HG02798 (cell line): ENCODE results near the gene NF1.
"Not testable (repeated sequence)": the region's sequence is repeated elsewhere in the genome, so short reads cannot be mapped to it uniquely, and the experiment has no call there.

Experiments
- ATAC-seq: cut with Tn5 transposase; IDR thresholded peaks from one replicate; pipeline ENCODE4 v1.9.1; 2021; ENCODE audit warnings: mild to moderate bottlenecking; ENCODE audit not compliant: unreplicated experiment, poor library complexity

Gene NF1, protein sequence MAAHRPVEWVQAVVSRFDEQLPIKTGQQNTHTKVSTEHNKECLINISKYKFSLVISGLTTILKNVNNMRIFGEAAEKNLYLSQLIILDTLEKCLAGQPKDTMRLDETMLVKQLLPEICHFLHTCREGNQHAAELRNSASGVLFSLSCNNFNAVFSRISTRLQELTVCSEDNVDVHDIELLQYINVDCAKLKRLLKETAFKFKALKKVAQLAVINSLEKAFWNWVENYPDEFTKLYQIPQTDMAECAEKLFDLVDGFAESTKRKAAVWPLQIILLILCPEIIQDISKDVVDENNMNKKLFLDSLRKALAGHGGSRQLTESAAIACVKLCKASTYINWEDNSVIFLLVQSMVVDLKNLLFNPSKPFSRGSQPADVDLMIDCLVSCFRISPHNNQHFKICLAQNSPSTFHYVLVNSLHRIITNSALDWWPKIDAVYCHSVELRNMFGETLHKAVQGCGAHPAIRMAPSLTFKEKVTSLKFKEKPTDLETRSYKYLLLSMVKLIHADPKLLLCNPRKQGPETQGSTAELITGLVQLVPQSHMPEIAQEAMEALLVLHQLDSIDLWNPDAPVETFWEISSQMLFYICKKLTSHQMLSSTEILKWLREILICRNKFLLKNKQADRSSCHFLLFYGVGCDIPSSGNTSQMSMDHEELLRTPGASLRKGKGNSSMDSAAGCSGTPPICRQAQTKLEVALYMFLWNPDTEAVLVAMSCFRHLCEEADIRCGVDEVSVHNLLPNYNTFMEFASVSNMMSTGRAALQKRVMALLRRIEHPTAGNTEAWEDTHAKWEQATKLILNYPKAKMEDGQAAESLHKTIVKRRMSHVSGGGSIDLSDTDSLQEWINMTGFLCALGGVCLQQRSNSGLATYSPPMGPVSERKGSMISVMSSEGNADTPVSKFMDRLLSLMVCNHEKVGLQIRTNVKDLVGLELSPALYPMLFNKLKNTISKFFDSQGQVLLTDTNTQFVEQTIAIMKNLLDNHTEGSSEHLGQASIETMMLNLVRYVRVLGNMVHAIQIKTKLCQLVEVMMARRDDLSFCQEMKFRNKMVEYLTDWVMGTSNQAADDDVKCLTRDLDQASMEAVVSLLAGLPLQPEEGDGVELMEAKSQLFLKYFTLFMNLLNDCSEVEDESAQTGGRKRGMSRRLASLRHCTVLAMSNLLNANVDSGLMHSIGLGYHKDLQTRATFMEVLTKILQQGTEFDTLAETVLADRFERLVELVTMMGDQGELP (N-terminal part only)

DNA sequence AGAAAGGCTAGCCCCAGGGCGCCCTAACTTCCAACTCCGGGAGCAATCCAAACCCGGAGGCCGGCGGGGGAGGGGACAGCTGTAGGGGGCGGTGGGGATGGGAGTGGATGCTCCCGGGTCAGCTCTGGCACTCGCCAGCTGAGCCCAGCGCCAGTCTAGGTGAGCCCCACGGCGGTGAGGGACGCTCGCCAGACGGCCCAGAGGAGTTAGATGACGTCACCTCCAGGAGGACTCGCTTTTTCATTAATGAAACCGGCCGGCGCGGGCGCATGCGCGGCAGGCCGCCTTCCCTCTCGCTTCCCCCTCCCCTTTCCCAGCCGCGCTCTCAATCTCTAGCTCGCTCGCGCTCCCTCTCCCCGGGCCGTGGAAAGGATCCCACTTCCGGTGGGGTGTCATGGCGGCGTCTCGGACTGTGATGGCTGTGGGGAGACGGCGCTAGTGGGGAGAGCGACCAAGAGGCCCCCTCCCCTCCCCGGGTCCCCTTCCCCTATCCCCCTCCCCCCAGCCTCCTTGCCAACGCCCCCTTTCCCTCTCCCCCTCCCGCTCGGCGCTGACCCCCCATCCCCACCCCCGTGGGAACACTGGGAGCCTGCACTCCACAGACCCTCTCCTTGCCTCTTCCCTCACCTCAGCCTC lies at the start of gene NF1:
Gene NF1, plus strand, starts transcription at position 378 of the 636 bp plus-strand sequence. CDS start 333 bp downstream, outside the sequence.
- peak; percentile 93 for ATAC-seq

DNA sequence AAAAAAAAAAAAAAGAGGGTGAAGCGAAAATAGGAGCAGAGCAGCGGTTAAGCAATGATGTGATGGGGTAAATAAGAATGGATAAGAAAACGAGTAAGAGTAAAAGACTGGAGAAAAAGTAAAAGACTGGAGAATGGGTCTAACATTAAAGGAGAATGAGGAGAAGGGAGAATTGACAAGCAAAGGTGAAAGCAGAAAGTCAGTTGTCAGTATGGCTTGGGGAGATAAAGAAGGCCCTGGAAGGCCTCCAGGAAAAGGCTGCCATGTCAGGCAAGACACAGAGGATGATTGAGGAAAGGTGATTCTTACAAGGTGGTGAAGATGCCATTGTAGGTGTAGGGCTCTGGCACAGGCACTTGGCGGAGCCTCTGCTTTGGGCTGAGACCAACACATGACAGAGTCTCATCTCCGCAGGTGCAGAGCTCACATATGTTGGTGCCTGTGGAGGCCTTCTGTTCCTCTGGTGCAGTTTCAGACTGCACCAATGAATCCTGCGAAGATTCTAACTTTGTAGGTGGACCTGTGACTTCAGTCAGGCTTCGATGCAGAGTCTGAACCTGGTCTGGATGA lies 47.8 kb upstream of the NF1 start:
- ATAC-seq, result not testable (repeated sequence)

DNA sequence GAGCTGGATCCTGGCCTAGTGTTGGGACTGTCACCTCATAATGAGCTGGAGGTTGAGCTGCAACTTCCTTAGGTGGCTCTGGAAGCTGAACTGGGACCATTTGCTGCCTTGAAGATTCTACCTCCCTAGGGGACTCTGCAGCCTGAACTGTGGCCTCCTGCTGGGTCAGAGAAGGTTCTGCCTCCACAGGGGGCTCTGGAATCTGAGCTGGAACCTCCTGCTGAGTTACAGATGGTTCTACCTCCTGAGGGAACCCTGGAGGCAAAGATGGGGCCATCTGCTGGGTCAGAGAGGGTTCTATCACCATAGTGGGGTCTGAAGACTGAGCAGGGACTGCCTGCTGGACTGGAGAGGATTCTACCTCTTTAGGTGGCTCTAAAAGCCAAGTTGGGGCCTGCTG lies 46.6 kb upstream of the NF1 start:
- ATAC-seq, result no peak

DNA sequence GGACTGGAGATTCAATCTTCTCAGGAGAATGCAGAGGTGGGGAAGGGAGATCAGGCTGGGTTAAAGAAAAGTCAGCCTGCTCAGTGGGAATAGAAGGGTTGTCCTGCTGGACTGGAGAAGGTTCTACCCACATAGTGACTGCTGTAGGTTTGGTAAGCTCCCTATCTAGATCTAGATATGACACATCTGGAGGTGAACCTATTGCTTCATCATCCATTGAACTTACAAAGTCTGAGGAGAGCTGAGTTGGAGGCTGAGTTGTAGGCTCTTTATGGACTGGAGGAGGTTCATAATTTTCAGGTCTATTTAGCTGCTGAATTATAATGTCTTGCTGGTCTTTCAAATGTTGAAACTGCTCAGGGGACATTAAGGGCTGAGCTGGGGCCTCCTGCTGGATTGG lies 46.0 kb upstream of the NF1 start:
- no peak for ATAC-seq

DNA sequence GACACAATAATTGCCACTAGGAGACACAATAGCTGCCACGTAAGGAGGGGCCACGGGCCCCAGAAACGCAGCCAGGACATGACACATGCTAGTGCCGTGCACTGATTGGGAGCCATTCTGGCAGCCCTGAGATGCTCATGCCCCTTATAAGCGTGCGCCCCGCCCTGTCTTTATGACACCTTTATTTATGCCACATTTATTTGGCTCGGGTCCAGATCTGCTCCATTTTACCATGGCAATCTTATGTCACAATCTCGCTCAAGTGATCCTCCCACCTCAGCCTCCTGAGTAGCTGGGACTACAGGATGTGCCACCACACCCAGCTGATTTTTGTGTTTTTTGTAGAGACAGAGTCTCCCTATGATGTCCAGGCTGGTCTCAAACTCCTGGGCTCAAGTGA lies 43.8 kb upstream of the NF1 start:
- no peak for ATAC-seq

DNA sequence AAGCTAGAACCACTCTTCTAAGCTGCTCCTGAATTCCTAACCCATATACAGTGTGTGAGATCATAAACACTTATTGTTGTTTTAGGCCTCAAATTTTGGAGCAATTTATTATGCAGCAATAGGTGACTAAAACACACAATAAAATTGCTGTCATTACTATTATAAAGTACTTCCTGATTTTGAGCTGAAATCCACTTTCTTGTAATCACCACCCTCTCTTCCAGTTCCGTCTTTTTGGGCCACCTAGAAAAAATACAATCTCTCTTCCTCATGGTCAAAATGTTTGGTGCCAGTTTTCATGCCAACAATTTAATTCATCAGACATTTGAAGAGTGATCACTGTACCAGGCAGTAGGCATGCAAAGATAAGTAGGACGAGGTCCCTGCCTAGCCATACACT lies 43.3 kb upstream of the NF1 start:
- ATAC-seq, result no peak

DNA sequence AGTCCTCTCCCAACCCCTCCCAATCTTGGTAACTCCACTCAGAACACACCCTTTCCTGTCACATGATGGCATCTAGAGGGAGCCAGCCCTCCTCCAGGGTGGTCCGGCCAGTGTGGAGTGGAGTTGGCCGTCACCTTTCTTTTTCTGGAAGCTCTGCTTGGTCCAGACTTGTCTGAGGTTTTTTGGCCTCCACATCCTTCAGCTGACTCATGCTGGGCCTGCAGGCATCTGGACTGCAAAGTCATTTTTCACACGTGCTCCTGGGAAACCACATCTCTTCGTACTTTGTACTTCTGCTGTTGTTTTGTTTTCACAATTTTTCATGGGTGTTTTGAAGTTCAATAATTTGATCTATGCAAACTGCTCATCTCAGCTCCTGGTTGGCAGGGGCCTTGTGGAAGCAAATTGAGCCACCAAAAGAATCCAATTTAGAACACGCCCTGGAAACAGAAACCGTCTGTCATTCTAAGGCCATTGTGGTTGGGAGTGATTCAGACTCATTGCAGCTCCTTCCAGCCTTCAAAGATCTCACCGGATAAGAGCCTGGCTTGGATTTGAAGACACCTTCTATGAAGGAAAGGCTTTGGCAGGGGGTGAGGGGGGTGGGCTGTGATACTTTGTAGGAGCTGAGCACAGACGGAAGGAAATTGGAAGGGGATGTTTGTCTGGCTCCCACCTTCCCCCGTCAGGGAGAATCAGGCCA lies 42.4 kb upstream of the NF1 start:
- no peak for ATAC-seq

DNA sequence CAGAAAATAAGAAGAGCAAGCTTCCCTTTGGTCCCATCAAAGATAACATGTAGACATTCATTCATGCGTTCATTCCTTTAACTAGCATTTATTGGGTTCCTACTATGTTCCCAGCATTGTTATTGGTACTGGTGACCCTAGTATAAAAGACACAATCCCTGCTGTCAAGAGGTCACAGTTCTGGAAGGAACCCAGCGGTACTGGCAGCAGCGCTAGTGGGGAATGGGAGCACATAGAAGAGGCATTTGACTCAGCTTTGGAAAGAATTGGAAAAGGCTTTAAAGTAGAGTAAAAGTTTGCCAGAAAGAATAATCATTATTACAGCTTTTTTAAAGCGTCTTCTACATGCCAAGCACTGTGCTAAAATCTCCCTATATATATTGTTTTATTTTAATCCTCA lies 41.7 kb upstream of the NF1 start:
- no peak for ATAC-seq

DNA sequence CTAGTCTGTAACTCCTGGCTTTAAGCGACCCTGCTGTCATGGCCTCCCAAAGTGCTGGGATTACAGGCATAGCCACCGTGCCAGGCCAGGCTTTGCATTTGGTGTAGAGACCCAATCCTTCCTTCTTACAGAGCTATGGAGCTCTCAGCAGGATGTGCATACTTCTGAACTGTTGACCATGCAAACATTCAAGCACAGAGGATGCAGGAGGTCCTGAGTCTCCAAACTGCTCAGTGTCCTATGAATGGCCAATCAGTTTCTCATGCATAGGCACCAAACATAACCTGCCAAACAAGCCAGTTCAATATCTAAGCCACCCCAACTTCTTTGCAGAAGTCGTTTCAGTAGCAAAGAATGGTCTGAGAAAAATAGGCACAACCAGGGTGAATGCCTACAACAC lies 40.0 kb upstream of the NF1 start:
- no peak for ATAC-seq

DNA sequence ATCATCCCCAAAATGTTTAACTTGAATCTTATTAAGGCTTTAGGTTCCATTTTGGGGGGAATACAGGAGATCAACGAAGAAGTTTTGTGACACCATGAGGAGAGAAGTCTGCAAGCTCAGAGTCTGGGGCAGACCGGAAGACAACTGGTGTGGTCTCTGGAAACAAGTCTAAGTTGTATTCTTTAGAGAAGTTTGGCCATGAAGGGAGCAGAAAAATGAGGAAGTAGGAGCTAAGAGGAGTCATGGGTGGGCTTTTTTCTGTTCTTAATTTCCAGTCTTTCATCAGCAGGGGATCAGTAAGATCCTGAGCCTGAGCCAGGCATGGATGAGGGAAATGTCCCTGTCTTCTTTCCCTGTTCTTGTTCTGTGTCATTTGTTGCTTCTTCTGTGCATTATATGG lies 35.8 kb upstream of the NF1 start:
- ATAC-seq, result no peak

DNA sequence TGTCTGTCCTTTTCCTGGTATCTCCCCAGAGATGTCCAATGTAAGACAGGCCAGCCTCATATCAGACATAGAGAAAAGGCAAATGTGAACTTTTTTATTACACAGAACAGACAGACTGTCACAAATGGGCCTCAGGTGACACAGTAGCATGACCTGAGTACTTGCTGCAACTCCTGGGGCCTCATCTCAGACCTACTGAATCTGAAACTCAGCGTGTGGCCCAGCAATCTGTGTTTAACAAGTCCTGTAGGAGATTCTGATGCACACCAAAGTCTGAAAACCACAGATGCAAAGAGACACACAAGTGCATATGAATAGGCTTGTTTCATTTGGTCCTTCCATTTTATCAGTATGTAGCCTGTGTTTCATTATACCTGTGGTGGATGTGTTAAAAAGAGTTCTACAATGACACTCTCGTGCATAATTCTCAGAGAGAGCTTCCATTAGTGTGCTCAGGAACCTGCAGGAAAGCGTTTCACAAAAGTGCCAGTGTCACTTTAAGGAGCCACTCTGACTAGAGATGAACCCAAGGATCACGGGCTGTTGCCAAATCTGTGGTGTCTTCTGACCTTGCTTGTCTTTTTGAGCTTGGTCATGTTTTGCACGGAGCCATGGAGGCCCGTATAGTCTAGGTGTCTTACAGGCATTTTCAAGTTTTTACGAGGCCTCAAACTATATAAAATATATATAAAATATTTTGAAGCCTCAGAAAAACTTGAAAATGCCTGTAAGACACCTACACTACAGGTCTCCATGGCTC lies 33.8 kb upstream of the NF1 start:
- ATAC-seq, result peak; percentile 62

DNA sequence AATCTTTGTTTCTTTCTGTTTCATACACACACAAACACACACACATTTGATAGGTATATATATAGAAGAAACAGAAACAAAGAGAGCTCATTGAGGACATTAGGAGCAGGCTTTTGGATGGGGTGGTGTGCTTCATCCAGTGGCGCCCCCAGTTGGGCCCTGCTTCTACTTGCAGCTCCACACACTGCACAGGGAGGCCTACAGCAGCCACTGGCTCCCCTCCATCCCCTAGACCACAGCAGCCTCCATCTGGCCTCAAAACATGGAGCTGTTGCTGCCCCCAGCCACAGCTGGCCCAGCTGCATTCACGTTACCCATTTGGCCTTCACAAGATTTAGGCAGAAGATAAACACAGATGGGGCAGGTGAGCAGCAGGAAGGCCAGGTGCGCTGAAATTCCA lies 33.1 kb upstream of the NF1 start:
- ATAC-seq, result no peak

DNA sequence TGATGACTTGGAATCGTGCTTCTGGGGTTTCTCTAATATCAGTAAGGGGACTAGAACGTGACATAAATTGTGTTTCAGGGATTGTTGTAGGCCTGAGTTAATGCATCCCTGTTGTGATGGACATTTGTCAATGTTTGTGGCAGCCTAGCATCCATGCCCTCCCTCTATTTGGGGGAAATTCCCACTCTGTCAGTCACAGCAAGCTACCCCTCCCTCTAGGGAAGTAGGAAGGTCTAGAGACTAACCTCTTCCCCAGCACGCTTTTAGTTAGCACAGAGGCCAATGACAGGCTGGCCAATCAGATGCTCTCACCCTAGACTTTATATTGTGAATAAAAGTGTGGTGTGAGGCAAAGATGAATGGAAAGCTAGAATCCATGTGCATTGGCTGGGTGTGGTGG lies 32.4 kb upstream of the NF1 start:
- no peak for ATAC-seq

DNA sequence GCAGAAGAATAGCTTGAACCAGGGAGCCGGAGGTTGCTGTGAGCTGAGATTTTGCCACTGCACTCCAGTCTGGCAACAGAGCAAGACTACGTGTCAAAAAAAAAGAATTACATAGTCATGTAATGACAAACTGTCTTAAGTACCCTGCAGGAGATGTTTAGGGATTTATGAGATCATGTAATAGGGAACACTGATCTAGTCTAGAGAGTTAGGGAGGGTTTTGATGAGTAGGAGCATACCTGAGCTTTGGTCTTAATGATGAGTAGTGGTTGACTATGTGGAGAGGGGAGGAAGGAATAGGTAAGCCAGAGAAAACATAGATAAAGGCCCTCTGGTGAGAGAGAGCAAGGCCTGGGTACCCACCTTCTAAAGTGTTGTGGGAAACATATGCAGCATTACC lies 30.1 kb upstream of the NF1 start:
- no peak for ATAC-seq

DNA sequence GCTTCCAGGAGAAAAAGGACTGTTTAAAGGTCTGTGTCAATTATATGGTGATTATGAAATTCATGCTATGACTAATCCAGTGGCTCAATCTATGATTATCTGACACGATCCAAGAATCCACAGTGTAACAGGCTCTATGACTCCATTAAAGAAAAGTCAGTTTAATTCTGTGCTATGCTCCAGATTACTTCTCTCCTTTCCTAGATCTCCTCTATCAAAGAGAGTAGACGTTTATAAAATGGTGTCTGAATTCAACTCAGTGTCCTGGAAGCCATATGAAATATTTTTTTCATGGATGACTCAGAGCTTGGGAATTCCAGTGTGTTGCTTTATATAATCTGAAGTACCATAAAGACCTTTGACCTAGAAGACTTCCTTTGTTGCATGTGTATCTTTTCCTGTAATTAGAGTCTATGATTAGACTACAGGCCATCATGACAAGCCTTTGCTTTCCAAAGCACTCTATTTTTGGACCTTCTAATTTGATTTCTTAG lies 27.0 kb upstream of the NF1 start:
- no peak for ATAC-seq

DNA sequence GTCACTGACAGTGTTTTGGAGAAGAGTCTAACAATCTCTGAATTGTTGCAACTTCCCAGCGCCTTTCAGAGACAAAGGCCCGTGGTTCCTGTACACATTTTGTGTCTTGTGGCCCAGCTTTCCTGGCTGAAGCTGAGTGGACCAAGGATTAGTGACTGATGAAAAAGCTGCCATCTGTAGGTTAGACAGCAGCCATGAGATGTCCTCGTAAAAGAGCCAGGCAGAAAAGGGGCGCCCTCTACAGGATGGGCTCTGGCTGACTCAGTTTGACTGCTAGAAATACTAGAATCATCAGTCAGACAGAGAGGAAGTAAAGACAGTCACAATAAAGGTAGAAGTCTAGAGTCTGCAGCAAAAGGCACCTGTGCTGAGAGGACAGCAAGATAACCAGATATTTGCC lies 26.5 kb upstream of the NF1 start:
- ATAC-seq, result no peak

DNA sequence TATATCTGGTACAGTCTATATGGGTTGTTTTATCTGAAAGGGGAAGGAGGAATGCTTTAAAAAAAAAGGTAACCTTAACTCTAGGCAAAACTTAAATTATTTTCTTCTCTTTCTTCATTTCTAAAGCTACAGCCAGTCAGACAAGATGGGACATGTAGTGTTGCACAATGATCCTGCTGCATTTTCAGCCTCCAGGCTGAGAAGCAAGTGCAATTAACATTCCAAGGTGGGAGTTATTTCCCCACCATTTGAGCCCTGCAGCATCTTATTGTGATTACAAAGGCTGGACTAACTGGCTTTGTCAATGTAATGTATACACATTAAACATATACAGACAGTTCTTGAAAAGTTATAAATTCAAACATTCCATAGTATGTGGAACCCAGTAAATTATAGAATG lies 22.6 kb upstream of the NF1 start:
- no peak for ATAC-seq

DNA sequence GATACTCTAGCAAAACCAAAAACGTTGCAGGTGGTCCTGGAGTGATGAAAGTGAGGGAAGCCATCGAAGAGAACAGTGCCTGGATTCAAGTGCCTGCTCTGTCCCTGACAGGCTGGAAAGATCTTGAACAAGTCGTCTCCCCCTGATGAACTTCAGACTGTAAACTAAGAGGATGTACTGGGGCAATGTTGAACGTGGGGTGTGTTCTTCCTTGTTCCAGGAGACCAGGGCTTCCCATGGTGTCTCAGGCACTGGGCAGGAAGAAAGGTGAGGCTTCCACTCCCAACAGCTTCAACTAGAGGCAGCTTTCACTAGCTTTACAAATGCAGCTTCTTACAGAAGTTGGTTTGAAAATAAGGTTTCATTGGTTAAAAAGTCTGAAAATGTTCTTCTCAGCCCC lies 21.4 kb upstream of the NF1 start:
- ATAC-seq, result no peak
